Activated T-cell treated with anti-CD3 and anti-CD28 coated beads, Interleukin-2, amount 50 U/mL, for 1 hour (primary cell): ENCODE data around the gene COTL1.

Experiments
- DNase-seq: peaks from one replicate; pipeline ENCODE4 v3.0.0-alpha.2; 2020

Gene COTL1, protein sequence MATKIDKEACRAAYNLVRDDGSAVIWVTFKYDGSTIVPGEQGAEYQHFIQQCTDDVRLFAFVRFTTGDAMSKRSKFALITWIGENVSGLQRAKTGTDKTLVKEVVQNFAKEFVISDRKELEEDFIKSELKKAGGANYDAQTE

DNA sequence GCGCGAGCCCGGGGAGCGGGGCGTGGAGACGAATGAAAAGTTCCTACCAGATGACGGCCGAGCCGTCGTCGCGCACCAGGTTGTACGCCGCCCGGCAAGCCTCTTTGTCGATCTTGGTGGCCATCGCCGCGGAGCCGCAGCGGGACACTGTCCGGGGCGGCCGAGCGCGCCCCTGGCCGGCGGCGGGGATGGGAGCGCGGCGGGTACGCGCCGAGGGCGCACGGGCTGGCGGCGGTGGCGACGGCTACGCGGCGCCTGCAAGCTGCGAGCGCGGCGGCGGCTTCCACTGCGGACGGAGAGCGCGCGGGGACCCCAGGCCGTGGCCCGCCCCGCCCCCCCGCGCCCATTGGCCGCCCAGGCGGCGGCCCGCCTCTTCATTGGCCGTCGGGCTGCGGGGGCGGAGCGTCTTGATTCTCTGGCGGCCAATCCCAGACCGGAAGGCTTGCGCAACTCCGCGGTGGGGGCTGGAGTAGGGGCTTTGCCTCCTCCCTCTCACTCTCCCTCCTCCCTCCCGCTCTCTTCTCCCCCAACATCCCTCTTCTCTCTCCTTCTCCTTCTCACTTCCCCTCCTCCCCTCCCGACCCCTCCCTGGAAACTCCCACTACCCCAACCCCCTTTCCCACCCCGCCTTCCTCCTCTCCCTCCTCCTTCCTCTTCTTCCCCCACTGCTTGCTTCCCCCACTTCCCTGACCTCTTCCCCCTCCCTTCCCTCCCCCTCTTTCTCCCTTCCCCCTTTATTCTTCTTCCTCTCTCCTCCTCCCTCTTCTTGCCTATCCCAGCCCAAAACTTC lies at the start of gene COTL1:
COTL1 (minus strand) TSS at position 288 of the 790 bp plus-strand sequence; CDS start at position 124, 164 bp downstream.
- peak; percentile 92 for DNase-seq

GRCh38 chr16:84665843-84666242 lies 48.0 kb upstream of the COTL1 start:
- DNase-seq, result no peak

DNA sequence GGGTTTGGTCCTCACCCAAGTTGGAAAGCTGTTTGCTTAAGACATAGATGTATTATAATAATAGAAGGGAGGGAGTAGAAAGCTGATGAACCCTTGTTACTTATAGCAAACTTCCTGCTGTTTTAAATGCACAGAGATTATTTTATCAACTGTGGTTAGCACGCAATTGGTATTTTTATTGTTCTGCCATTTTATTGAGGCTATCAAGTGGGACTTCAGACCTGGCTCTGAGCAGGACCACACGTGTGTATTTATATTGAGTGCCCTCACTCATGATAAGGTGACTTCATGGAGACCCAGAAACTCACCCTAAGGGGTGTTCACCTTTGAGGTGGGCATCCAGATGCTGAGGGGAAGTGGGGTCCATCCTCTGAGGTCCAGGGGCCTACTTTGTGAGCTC lies 47.5 kb upstream of the COTL1 start:
- DNase-seq, result no peak

GRCh38 chr16:84663433-84664101 lies 45.7 kb upstream of the COTL1 start:
- no peak for DNase-seq

- DNase-seq, result no peak
These were observed 44.6 kb upstream of the COTL1 start for GRCh38 chr16:84662471-84662870.

DNA sequence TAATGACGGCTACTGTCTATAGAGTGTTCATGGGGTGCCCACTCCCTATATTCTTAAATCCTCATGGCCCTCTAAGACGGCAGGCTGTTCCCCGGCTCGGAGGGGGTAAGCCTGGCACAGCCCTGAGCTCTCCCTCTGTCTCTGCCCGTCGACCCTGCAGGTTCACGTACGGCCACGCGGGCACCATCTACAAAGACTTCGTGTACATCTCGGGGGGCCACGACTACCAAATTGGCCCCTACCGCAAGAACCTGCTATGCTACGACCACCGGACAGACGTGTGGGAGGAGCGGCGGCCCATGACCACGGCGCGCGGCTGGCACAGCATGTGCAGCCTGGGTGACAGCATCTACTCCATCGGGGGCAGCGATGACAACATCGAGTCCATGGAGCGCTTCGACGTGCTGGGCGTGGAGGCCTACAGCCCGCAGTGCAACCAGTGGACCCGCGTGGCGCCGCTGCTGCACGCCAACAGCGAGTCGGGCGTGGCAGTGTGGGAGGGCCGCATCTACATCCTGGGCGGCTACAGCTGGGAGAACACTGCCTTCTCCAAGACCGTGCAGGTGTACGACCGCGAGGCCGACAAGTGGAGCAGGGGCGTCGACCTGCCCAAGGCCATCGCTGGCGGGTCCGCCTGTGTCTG lies 43.7 kb upstream of the COTL1 start:
- DNase-seq, result no peak

- DNase-seq, result no peak
These were observed 43.1 kb upstream of the COTL1 start for GRCh38 chr16:84660973-84661372.

- no peak for DNase-seq
These were observed 41.9 kb upstream of the COTL1 start for GRCh38 chr16:84659656-84660300.

DNA sequence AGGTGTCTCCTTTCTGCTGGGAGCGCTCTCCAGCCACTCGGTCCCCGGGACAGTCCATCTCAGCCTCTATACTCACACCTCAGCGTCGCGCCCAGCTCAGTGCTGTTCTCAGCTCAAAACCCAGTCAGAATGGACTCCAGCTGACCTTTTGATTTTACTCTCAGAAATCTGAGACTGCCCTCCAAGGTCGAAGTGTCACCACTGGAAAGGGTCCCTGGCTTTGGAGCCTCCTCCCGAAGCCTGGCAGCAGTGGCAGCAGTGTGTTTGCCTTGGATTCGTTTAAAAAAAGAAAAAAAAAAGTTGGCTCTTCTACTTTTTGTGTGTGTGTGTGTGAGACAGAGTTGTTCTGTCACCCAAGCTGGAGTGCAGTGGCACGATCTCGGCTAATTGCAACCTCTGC lies 40.8 kb upstream of the COTL1 start:
- no peak for DNase-seq

DNA sequence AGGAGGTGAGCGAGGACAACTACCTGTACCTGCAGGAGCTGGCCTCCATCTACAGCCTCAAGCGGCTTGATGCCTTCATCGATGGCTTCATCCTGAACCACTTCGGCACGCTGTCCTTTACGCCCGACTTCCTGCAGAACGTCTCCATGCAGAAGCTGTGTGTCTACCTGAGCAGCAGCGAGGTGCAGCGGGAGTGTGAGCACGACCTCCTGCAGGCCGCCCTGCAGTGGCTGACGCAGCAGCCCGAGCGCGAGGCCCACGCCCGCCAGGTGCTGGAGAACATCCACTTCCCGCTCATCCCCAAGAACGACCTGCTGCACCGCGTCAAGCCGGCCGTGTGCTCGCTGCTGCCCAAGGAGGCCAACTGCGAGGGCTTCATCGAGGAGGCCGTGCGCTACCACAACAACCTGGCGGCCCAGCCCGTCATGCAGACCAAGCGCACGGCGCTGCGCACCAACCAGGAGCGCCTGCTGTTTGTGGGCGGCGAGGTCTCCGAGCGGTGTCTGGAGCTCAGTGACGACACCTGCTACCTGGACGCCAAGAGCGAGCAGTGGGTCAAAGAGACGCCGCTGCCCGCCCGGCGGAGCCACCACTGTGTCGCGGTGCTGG lies 39.5 kb upstream of the COTL1 start:
- DNase-seq, result no peak

GRCh38 chr16:84656649-84657048 lies 38.8 kb upstream of the COTL1 start:
- DNase-seq, result no peak

DNA sequence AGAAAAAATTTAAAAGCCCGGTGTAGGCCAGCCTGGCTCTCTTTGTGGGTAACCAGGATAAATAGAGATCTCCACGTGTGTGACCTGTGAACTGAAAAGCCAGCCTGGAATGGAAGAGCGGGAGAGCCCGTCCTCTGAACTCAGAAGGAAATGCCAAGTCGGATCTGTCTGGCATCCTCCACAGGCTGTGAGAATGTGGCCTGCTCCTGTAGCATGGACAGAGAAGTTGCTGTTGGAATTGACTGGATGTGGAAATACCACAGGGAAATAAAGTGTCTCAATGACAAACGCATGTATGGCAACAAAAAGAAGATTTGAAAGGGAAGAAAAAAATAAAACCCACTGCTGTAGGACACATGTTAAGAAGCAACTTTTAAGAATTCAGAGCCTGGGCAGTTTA lies 37.1 kb upstream of the COTL1 start:
- DNase-seq, result no peak

- DNase-seq, result no peak
These were observed 36.4 kb upstream of the COTL1 start for GRCh38 chr16:84654238-84654637.

GRCh38 chr16:84652566-84652965 lies 34.7 kb upstream of the COTL1 start:
- DNase-seq, result peak; percentile 39

GRCh38 chr16:84650062-84650991 lies 32.4 kb upstream of the COTL1 start:
- DNase-seq, result no peak

GRCh38 chr16:84649511-84649861 lies 31.6 kb upstream of the COTL1 start:
- DNase-seq, result no peak

DNA sequence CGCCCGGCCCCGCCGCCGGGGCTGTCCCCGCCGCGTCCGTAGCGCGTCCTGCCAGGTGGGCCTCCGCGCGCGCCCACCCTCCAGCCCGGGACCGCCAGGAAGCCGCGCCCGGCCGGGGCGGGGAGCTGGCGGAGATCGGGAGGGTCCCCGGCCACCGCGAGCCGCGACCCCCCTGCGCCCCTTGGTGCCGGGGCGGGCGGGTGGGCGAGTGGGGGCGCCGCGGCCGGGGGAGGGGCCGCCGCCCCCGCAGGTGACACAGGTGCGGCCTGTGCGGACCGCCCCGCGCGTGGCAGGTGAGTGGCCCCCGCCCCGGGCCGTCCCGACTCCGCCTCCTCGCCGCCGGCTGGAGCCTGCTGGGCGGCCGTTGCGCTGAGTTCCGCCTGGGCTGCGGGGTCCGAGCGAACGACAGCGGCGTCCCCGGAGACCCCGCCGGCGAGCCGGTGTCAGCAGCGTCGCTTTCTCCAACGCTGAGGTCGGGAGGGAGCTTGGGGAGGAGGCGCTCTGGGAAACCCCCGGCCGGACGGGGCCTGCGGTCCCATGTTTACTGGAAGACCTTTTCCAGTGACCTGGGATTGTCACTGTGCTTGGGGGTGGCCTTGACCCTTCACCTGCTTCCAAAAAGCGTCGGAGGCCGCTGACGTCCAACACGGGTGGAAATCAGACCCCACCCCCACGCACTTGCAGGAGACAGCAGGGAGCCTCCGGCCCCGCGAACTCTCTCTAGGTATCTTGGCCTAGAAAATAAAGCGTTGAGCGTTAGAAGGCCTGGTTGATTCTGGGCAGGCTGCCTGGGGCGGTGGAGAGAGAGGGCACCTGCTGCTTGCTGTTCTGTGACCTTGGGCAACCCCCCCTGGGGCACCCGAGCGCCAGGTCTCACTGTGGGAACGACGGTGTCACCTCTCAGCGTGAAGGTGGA lies 31.0 kb upstream of the COTL1 start:
- peak; percentile 67 for DNase-seq

GRCh38 chr16:84647828-84648594 lies 30.1 kb upstream of the COTL1 start, which contains the start of gene KLHL36:
Gene KLHL36, plus strand, starts transcription at chr16:84648511. Its CDS starts 2,357 bp downstream, at chr16:84650868.
- DNase-seq, result peak; percentile 86

- no peak for DNase-seq
These were observed 25.8 kb upstream of the COTL1 start for GRCh38 chr16:84643674-84644073.

DNA sequence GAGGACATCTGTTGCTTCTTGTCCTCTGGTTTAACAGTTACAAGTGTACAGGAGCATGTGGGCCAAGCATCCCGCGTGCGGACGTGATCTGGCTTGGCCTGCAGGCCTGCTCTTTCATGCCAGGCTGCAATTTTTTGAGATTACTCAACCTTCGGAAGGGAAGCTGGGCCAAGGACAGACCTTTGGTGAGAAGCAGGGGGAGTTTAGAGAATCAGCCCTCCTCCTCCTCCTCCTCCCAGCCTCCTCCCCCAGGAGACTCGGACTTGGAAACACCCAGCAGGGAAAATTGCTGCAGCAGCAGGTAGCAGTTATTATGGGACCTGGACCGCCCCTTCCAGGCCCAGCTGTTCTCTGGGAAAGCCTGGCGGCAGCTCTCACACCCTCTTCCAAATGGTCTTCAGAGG lies 25.3 kb upstream of the COTL1 start:
- no peak for DNase-seq
